ENCODE measurements around the gene LTO1. TPM values are rescaled to one million over a fixed set of nuclear protein-coding genes. Genes with fewer than 3 reads are reported as not detected.
A peak's percentile ranks its signal among the peaks of the same experiment; 100 is the strongest.

LTO1 gene, protein sequence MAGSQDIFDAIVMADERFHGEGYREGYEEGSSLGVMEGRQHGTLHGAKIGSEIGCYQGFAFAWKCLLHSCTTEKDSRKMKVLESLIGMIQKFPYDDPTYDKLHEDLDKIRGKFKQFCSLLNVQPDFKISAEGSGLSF
- 10 to 100 TPM; 11.3 to 20.0 TPM for total RNA-seq

DNA sequence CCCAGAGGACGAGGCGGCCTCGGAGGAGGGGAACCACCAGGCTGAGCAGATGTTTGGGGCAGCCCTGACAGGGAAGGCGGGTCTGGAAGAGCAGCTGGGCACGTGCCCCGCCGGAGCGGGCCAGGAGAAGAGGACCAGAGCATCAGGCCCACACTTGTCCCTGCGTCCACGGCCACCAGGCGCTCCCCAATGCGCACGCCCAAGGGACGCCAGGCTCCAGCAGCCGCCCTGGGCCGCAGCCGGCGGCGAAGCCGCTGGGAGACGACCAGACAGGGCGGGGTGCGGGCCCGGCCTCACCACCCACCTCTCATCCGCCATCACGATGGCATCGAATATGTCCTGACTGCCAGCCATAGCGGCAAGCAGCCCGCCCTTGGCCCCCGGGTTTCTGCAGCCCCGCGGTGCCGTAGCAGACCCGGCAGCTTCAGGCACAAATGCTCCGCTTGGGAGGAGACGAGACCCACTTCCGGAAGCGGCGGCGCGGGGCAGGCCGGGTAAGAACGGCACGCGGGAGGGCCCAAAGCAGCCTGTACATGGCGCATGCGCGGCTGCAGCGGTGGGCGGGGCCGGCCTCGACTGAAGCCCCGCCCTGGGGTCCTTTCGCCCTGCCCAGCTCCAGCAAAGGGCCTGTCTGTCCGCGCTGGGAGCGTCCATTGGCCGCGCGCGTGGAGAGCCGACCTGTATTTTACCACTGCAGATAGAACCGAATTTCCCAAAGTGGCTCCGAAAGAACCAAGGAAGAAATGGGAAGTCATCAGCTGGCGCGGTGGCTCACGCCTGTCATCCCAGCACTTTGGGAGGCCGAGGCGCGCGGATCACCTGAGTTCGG, at the start of gene LTO1:
TSS of gene LTO1 (minus strand) at position 468 of the 829 bp plus-strand sequence. CDS start at position 354, 114 bp downstream.
- Histone ChIP-seq H3K27ac (peak within 1 kb of the TSS; percentile 76), H3K9me3 (no peaks in the 10 kb centered on the region), H3K4me3 (peak within 1 kb of the TSS; percentile 99), H3K36me3 (no peaks in the 10 kb centered on the region), H3K9ac (ENCODE audit: low read depth in 2 of 2, low read length in 2 of 2) (peak within 1 kb of the TSS; percentile 85 to 86), H3K4me1 (no peaks in the 10 kb centered on the region), H3K27me3 (no peaks in the 10 kb centered on the region)
- DNase-seq: peak; percentile 98
- TF ChIP-seq, protein P1, sequence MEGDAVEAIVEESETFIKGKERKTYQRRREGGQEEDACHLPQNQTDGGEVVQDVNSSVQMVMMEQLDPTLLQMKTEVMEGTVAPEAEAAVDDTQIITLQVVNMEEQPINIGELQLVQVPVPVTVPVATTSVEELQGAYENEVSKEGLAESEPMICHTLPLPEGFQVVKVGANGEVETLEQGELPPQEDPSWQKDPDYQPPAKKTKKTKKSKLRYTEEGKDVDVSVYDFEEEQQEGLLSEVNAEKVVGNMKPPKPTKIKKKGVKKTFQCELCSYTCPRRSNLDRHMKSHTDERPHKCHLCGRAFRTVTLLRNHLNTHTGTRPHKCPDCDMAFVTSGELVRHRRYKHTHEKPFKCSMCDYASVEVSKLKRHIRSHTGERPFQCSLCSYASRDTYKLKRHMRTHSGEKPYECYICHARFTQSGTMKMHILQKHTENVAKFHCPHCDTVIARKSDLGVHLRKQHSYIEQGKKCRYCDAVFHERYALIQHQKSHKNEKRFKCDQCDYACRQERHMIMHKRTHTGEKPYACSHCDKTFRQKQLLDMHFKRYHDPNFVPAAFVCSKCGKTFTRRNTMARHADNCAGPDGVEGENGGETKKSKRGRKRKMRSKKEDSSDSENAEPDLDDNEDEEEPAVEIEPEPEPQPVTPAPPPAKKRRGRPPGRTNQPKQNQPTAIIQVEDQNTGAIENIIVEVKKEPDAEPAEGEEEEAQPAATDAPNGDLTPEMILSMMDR (IDR thresholded peaks at IDR 0.05): no peak
- intact Hi-C loops (cut with DNase I): loop anchor here (5.0 kb wide), 1 partner anchor 573 kb away; no protein-coding TSS in a partner anchor

DNA sequence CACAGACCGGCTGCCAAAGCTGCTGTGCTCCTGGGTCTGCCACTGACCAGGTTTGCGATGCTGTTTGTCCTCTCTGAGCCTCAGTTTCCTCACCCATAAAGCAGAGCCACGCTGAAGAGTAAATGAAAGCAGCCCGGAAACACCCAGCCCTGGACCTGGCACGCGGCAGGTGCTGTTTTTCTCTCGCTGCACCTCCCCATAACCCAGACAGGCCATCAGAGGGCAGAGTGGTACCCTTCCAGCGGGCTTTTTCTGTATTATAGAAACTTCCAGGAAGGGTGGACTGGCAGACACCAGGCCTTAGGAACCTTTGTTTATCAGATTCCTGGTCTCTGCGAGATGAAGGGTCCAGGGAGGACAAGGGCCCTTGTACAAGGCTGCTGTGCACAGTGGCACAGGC, 46.6 kb upstream of the LTO1 start:
- H3K4me3 ChIP-seq: no peak overlapping the region
- H3K36me3 ChIP-seq: no peaks in the 10 kb centered on the region
- no peaks in the 10 kb centered on the region for H3K4me1 ChIP-seq
- TF ChIP-seq, protein P1 (IDR thresholded peaks at IDR 0.05): no peak
- no peak overlapping the region for H3K9ac ChIP-seq (ENCODE audit: low read depth in 2 of 2, low read length in 2 of 2)
- no peak for DNase-seq
- H3K9me3 ChIP-seq: no peaks in the 10 kb centered on the region
- no peak overlapping the region for H3K27ac ChIP-seq
- intact Hi-C loops (cut with DNase I): no loop called here
- peaks cover 3% of the 10 kb centered on the region for H3K27me3 ChIP-seq

DNA sequence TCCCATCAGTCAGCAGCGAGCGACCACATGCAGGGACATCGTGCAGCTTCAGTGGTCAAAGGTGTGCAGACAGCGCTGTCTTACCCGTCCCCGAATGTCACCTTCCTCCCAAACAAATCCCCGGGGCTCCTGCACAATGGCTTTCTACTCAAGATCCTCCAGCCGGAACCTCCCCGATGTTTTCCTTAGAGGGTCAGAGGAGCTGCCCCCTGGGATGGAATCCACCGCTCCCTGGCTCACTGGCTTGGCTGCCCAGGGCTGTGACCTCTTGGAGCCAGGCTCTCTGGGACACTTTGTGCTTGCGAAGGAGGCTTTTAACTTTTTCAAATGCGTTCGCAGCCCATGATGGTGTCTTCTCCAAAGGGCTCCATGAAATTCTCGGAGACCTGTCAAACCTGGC, 46.0 kb upstream of the LTO1 start:
- TF ChIP-seq, protein P1 (IDR thresholded peaks at IDR 0.05): no peak
- Histone ChIP-seq H3K9me3 (no peaks in the 10 kb centered on the region), H3K4me3 (no peak overlapping the region), H3K4me1 (no peaks in the 10 kb centered on the region), H3K9ac (ENCODE audit: low read depth in 2 of 2, low read length in 2 of 2) (no peak overlapping the region), H3K36me3 (no peaks in the 10 kb centered on the region), H3K27me3 (peaks cover 3% of the 10 kb centered on the region), H3K27ac (no peak overlapping the region)
- intact Hi-C loops (cut with DNase I): no loop called here
- no peak for DNase-seq

DNA sequence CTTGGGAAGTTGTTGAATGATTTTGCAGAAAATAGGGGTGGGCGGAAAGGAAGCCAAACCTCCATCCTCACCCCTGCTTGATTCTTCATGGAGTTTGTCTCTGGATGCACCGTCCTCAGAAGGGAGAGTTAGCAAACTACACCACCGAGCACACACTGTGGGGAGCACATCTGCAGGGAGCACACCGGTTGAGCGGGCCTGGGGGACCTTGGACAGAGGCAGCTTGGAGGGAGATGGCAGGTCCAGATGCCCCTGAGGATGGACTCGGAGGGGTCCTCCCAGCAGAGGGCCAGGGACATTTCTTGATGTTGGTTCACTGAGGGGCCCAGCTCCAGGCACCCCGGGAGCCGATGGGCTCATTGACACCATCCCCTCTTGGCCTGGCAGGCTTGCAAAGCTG, 43.8 kb upstream of the LTO1 start:
- H3K4me1 ChIP-seq: no peaks in the 10 kb centered on the region
- intact Hi-C loops (cut with DNase I): no loop called here
- peaks cover 3% of the 10 kb centered on the region for H3K27me3 ChIP-seq
- no peak overlapping the region for H3K4me3 ChIP-seq
- H3K9ac ChIP-seq (ENCODE audit: low read depth in 2 of 2, low read length in 2 of 2): no peak overlapping the region
- H3K27ac ChIP-seq: no peak overlapping the region
- TF ChIP-seq, protein P1 (IDR thresholded peaks at IDR 0.05): no peak
- H3K36me3 ChIP-seq: no peaks in the 10 kb centered on the region
- no peak for DNase-seq
- no peaks in the 10 kb centered on the region for H3K9me3 ChIP-seq

DNA sequence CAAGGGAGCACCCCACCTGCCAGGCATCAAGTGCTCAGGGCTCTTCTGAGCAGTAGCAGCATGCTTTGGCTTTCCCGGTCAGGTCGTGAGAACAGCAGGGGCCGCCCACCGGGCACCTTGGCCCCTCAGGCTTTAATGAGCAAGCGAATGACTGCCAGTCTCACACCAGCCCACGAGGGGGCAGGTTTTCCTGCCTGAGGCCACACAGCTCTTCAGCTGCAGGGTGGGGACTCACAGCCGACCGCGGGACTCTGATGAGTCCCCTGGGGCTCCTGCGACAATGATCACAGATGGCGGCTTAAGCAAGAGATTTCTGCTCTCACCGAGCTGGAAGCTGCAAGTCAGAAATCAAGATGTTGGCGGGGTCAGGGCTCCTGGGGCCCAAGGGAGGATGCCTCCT, 43.0 kb upstream of the LTO1 start:
- Histone ChIP-seq H3K4me1 (no peaks in the 10 kb centered on the region), H3K9me3 (no peaks in the 10 kb centered on the region), H3K4me3 (no peak overlapping the region), H3K27me3 (peaks cover 3% of the 10 kb centered on the region), H3K27ac (no peak overlapping the region), H3K36me3 (no peaks in the 10 kb centered on the region), H3K9ac (ENCODE audit: low read depth in 2 of 2, low read length in 2 of 2) (no peak overlapping the region)
- intact Hi-C loops (cut with DNase I): no loop called here
- TF ChIP-seq, protein P1 (IDR thresholded peaks at IDR 0.05): no peak
- DNase-seq: no peak
